ENCODE results near the gene CRLF2.

CRLF2 gene

DNA sequence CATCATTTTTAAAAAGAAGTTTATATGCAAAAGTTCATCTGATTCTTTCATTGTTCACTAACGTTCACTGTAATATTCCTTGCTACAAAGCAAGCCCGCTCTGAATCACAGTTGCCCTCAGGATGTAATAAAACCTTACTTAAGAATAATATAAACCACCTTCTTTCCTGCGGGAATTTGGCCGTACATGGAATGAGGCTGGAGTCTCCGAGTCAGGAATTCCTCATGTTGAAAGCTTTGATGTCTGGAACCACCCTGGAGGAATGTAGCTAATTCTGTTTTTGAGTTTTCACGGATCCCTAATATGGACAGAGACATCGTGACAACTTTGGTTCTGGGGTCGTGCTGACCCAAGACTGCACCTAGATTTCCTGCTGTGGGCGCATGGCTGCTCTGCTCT lies 58.5 kb downstream of the CRLF2 start:
- H3K4me3 ChIP-seq, result no peak overlapping the region
- no peak overlapping the region for H3K27ac ChIP-seq
- no peak for TF ChIP-seq Cebpa-rat (IDR thresholded peaks at IDR 0.05)
- H4K20me1 ChIP-seq, result no peaks in the 10 kb centered on the region
- no peak overlapping the region for H3K4me2 ChIP-seq
- peaks cover 10% of the 10 kb centered on the region for H3K27me3 ChIP-seq
- H3K9me3 ChIP-seq, result no peaks in the 10 kb centered on the region
- no peaks in the 10 kb centered on the region for H3K36me3 ChIP-seq
- H3K9ac ChIP-seq, result no peak overlapping the region
- no peaks in the 10 kb centered on the region for H3K4me1 ChIP-seq

DNA sequence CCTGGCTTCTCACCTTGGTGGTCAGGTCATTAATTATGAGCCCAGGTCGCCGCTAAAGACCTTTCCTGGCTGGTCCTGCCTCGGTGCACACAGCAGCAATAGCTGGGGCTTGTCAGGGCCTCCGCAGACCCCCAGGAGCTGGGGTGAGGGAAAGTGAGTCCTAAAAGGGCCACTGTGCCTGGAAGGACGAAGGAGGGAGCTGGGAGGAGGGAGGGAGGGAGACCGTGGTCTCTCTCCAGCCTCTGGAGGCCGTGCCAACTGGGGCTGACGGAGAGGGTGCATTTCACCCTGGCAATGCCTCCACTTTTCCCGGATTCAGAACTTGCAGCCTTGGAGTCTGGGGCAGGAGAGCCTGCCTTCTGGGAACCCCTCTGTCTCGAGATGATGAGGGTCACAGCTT lies 60.4 kb downstream of the CRLF2 start:
- no peak for TF ChIP-seq Cebpa-rat (IDR thresholded peaks at IDR 0.05)
- H3K27ac ChIP-seq, result no peak overlapping the region
- H3K9me3 ChIP-seq, result no peaks in the 10 kb centered on the region
- H3K36me3 ChIP-seq, result no peaks in the 10 kb centered on the region
- no peak overlapping the region for H3K4me3 ChIP-seq
- no peaks in the 10 kb centered on the region for H3K4me1 ChIP-seq
- peaks cover 10% of the 10 kb centered on the region for H3K27me3 ChIP-seq
- no peak overlapping the region for H3K9ac ChIP-seq
- no peak overlapping the region for H3K4me2 ChIP-seq
- no peaks in the 10 kb centered on the region for H4K20me1 ChIP-seq

DNA sequence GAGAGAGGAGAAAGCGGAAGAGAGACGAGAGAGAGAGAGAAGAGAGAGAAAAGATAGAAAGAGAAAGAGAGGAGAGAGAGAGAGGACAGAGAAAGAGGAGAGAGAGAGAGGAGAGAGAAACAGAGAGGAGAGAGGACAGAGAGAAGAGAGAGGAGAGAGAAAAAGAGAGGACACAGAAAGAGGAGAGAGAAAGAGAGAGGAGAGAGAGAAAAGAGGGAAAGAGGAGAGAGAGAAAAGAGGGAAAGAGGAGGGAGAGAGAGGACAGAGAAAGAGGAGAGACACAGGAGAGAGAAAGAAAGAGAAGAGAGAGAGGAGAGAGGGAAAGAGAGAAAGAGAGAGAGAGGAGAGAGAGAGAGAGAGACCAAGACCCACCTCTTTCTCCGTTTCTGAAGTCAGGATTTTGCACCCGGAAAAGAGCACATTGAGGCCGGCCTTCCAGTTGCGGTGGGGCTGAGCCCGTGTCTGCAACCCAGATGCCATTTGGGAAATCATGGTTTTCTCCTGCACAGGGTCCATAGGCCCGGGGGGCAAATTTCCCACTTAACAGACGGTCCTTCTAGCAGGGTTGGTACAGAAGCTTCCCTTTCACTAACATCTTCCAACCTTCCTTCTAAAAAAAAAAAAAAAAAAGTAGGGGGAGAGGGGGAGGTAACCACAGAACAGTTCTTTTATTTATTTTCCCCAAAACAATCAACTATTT lies 60.9 kb downstream of the CRLF2 start:
- no peaks in the 10 kb centered on the region for H3K36me3 ChIP-seq
- no peaks in the 10 kb centered on the region for H4K20me1 ChIP-seq
- no peak overlapping the region for H3K27ac ChIP-seq
- no peak overlapping the region for H3K4me2 ChIP-seq
- no peak for TF ChIP-seq Cebpa-rat (IDR thresholded peaks at IDR 0.05)
- H3K27me3 ChIP-seq, result peaks cover 10% of the 10 kb centered on the region
- no peak overlapping the region for H3K9ac ChIP-seq
- no peak overlapping the region for H3K4me3 ChIP-seq
- H3K4me1 ChIP-seq, result no peaks in the 10 kb centered on the region
- no peaks in the 10 kb centered on the region for H3K9me3 ChIP-seq

GRCh38 chrX:1150569-1151347 lies 61.7 kb downstream of the CRLF2 start:
- H3K9ac ChIP-seq, result no peak overlapping the region
- no peak for TF ChIP-seq Cebpa-rat (IDR thresholded peaks at IDR 0.05)
- H3K4me2 ChIP-seq, result no peak overlapping the region
- H3K36me3 ChIP-seq, result no peaks in the 10 kb centered on the region
- no peaks in the 10 kb centered on the region for H4K20me1 ChIP-seq
- H3K27ac ChIP-seq, result no peak overlapping the region
- no peaks in the 10 kb centered on the region for H3K4me1 ChIP-seq
- H3K9me3 ChIP-seq, result no peaks in the 10 kb centered on the region
- peaks cover 10% of the 10 kb centered on the region for H3K27me3 ChIP-seq
- no peak overlapping the region for H3K4me3 ChIP-seq

GRCh38 chrX:1147611-1148515 lies 64.6 kb downstream of the CRLF2 start:
- Histone ChIP-seq H3K4me1 (no peaks in the 10 kb centered on the region), H3K4me3 (no peak overlapping the region)
- no peak for TF ChIP-seq Cebpa-rat (IDR thresholded peaks at IDR 0.05)

DNA sequence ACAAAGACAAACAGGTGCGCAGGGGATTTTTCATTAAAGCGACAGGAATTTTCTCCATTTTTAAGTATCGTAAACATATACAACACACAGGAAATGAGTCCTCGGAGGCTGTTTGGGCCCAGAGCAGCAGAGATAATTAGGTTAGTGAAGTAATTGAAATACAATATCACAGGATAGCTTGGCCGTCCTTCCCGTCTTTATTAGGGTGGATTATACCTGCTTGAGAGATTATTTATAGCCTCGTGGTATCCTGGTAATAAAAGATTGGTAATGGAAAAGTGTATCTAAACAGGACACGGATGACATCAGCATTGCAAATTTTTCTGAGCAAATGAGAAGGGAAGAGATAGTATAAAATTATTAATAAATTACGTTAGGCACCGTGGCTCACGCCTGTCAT lies 68.2 kb downstream of the CRLF2 start:
- H3K9me3 ChIP-seq, result no peaks in the 10 kb centered on the region
- H3K4me1 ChIP-seq, result no peaks in the 10 kb centered on the region
- no peak overlapping the region for H3K27ac ChIP-seq
- no peak overlapping the region for H3K4me2 ChIP-seq
- H3K4me3 ChIP-seq, result no peak overlapping the region
- H4K20me1 ChIP-seq, result no peaks in the 10 kb centered on the region
- no peak for TF ChIP-seq Cebpa-rat (IDR thresholded peaks at IDR 0.05)
- H3K36me3 ChIP-seq, result no peaks in the 10 kb centered on the region
- H3K9ac ChIP-seq, result no peak overlapping the region
- H3K27me3 ChIP-seq, result no peaks in the 10 kb centered on the region

More at GRCh38 chrX:1147611-1148515, 64.6 kb downstream of the CRLF2 start:
- Histone ChIP-seq H3K36me3 (no peaks in the 10 kb centered on the region), H4K20me1 (no peaks in the 10 kb centered on the region), H3K27ac (no peak overlapping the region), H3K4me2 (no peak overlapping the region), H3K9me3 (no peaks in the 10 kb centered on the region), H3K27me3 (peaks cover 10% of the 10 kb centered on the region), H3K9ac (no peak overlapping the region)
